Measurements from ENCODE around the gene DIP2C.

The DIP2C gene

DNA sequence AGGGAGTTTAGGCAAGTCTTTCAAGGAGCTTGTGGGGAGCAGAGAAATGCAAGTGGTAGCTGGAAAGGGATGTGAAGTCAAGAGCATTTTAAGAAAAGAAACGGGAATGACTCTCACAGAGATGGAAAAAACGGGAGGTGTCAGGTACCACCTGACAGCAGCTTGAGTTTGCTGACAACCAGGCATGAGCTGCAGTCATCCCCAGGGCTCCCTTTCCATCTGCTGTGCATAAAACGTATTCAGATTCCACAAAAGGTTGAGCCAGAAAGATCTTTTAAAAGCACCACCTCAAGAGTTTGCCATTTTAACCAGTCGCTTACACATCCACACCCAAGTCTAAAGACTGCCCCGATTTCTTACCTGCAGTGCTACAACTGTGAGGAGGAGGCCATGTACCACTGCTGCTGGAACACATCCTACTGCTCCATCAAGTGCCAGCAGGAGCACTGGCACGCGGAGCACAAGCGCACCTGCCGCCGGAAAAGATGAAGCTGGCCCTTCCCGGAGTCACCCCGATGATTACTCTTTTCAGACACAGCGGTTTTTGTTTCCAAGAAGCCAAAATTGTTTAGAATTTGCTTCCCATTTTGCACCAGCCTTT lies 437.4 kb downstream of the DIP2C start:
- Histone ChIP-seq H3K4me1 (ENCODE audit: control insufficient read depth in 2 of 2, insufficient read depth in 2 of 2, low read length in 2 of 2) (no peaks in the 10 kb centered on the region), H3K9me3 (ENCODE audit: control insufficient read depth in 2 of 2, low read length in 2 of 2) (no peaks in the 10 kb centered on the region), H3K27ac (ENCODE audit: low read depth in 2 of 2, low read length in 2 of 2) (no peak overlapping the region), H3K36me3 (ENCODE audit: control insufficient read depth in 2 of 2, insufficient read depth in 2 of 2, low read length in 2 of 2) (peaks cover 44 to 45% of the 10 kb centered on the region in 2 donors), H3K27me3 (ENCODE audit: control insufficient read depth in 2 of 2, insufficient read depth in 2 of 2, low read length in 2 of 2) (no peaks in the 10 kb centered on the region), H3K9ac (ENCODE audit: low read depth in 1 of 2, low read length in 2 of 2) (no peak overlapping the region), H3K4me3 (ENCODE audit: low read length in 2 of 2) (no peak overlapping the region)

DNA sequence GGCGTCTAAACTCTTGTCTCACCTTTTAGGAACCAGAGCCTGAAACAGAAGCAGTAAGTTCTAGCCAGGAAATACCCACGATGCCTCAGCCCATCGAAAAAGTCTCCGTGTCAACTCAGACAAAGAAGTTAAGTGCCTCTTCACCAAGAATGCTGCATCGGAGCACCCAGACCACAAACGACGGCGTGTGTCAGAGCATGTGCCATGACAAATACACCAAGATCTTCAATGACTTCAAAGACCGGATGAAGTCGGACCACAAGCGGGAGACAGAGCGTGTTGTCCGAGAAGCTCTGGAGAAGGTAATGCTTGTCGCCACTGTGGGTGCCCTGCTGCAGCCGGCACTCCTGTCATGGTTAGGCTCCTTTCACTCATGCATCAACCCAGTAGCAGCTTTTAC lies 441.2 kb downstream of the DIP2C start:
- Histone ChIP-seq H3K27me3 (ENCODE audit: control insufficient read depth in 2 of 2, insufficient read depth in 2 of 2, low read length in 2 of 2) (no peaks in the 10 kb centered on the region), H3K27ac (ENCODE audit: low read depth in 2 of 2, low read length in 2 of 2) (no peak overlapping the region), H3K9ac (ENCODE audit: low read depth in 1 of 2, low read length in 2 of 2) (no peak overlapping the region), H3K4me3 (ENCODE audit: low read length in 2 of 2) (no peak overlapping the region), H3K9me3 (ENCODE audit: control insufficient read depth in 2 of 2, low read length in 2 of 2) (no peaks in the 10 kb centered on the region), H3K4me1 (ENCODE audit: control insufficient read depth in 2 of 2, insufficient read depth in 2 of 2, low read length in 2 of 2) (no peaks in the 10 kb centered on the region), H3K36me3 (ENCODE audit: control insufficient read depth in 2 of 2, insufficient read depth in 2 of 2, low read length in 2 of 2) (peaks cover 48 to 53% of the 10 kb centered on the region in 2 donors)

- Histone ChIP-seq H3K27ac (ENCODE audit: low read depth in 2 of 2, low read length in 2 of 2) (no peak overlapping the region), H3K4me1 (ENCODE audit: control insufficient read depth in 2 of 2, insufficient read depth in 2 of 2, low read length in 2 of 2) (no peaks in the 10 kb centered on the region), H3K9me3 (ENCODE audit: control insufficient read depth in 2 of 2, low read length in 2 of 2) (no peaks in the 10 kb centered on the region), H3K36me3 (ENCODE audit: control insufficient read depth in 2 of 2, insufficient read depth in 2 of 2, low read length in 2 of 2) (peaks cover 52 to 53% of the 10 kb centered on the region in 2 donors), H3K9ac (ENCODE audit: low read depth in 1 of 2, low read length in 2 of 2) (no peak overlapping the region), H3K4me3 (ENCODE audit: low read length in 2 of 2) (no peak overlapping the region), H3K27me3 (ENCODE audit: control insufficient read depth in 2 of 2, insufficient read depth in 2 of 2, low read length in 2 of 2) (no peaks in the 10 kb centered on the region)
Measured at GRCh38 chr10:247480-247879, 442.0 kb downstream of the DIP2C start.

DNA sequence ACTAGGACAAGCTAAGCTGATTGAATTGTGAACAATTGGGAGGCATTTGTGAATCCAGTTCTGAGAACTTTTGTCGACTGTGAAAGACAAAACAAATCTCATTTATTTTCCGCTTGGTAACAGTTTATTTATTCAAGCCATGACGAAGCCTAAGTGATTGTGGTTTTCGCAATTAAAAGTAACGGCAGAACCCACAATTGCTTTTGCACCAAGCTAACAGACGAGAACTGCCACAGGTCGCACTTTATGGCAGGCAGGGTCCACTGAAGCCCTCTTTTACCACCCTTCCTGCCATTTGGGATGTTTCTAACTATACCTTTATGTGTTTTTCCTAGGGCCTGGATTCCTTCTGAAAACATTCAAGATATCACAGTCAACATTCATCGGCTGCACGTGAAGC lies 443.0 kb downstream of the DIP2C start:
- no peaks in the 10 kb centered on the region for H3K27me3 ChIP-seq (ENCODE audit: control insufficient read depth in 2 of 2, insufficient read depth in 2 of 2, low read length in 2 of 2)
- H3K9ac ChIP-seq (ENCODE audit: low read depth in 1 of 2, low read length in 2 of 2): no peak overlapping the region
- H3K4me1 ChIP-seq (ENCODE audit: control insufficient read depth in 2 of 2, insufficient read depth in 2 of 2, low read length in 2 of 2): no peaks in the 10 kb centered on the region
- H3K27ac ChIP-seq (ENCODE audit: low read depth in 2 of 2, low read length in 2 of 2): no peak overlapping the region
- no peak overlapping the region for H3K4me3 ChIP-seq (ENCODE audit: low read length in 2 of 2)
- no peaks in the 10 kb centered on the region for H3K9me3 ChIP-seq (ENCODE audit: control insufficient read depth in 2 of 2, low read length in 2 of 2)
- H3K36me3 ChIP-seq (ENCODE audit: control insufficient read depth in 2 of 2, insufficient read depth in 2 of 2, low read length in 2 of 2): peaks cover 49 to 53% of the 10 kb centered on the region in 2 donors

GRCh38 chr10:244227-244626 lies 445.2 kb downstream of the DIP2C start:
- H3K27ac ChIP-seq (ENCODE audit: low read depth in 2 of 2, low read length in 2 of 2): no peak overlapping the region
- no peaks in the 10 kb centered on the region for H3K9me3 ChIP-seq (ENCODE audit: control insufficient read depth in 2 of 2, low read length in 2 of 2)
- H3K4me1 ChIP-seq (ENCODE audit: control insufficient read depth in 2 of 2, insufficient read depth in 2 of 2, low read length in 2 of 2): no peaks in the 10 kb centered on the region
- H3K4me3 ChIP-seq (ENCODE audit: low read length in 2 of 2): no peak overlapping the region
- no peaks in the 10 kb centered on the region for H3K27me3 ChIP-seq (ENCODE audit: control insufficient read depth in 2 of 2, insufficient read depth in 2 of 2, low read length in 2 of 2)
- H3K36me3 ChIP-seq (ENCODE audit: control insufficient read depth in 2 of 2, insufficient read depth in 2 of 2, low read length in 2 of 2): peaks cover 35 to 41% of the 10 kb centered on the region in 2 donors
- H3K9ac ChIP-seq (ENCODE audit: low read depth in 1 of 2, low read length in 2 of 2): no peak overlapping the region

DNA sequence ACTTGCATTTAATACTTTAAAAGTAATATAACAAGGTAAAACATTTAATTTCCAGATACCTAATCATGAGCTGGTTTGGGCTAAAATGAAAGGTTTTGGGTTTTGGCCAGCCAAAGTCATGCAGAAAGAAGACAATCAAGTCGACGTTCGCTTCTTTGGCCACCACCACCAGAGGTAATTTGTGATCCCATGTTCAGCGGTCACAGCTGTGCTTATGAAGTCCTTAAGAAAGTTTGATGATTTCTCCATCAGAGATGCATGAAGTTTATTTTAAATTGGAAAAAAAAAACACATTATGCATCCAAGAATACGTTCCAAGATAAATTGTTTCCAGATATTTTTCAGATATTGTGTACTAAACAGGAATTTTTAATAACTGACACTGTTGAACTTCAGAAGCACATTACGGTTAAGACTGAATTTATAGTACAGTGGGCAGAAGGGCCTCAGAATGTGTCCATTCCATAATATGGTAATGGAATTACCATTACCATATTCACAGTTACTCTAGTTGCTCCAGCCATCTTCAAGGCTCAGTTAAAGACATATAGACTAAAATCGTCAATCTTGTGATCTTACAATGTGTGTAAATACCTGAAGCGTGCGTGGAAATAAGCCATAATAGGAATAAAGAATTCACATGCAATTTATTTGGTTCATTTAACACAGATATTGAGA lies 447.4 kb downstream of the DIP2C start:
- Histone ChIP-seq H3K27me3 (ENCODE audit: control insufficient read depth in 2 of 2, insufficient read depth in 2 of 2, low read length in 2 of 2) (no peaks in the 10 kb centered on the region), H3K9me3 (ENCODE audit: control insufficient read depth in 2 of 2, low read length in 2 of 2) (no peaks in the 10 kb centered on the region), H3K9ac (ENCODE audit: low read depth in 1 of 2, low read length in 2 of 2) (no peak overlapping the region), H3K36me3 (ENCODE audit: control insufficient read depth in 2 of 2, insufficient read depth in 2 of 2, low read length in 2 of 2) (peaks cover 25% of the 10 kb centered on the region in 2 donors), H3K4me1 (ENCODE audit: control insufficient read depth in 2 of 2, insufficient read depth in 2 of 2, low read length in 2 of 2) (no peaks in the 10 kb centered on the region), H3K4me3 (ENCODE audit: low read length in 2 of 2) (no peak overlapping the region), H3K27ac (ENCODE audit: low read depth in 2 of 2, low read length in 2 of 2) (no peak overlapping the region)

DNA sequence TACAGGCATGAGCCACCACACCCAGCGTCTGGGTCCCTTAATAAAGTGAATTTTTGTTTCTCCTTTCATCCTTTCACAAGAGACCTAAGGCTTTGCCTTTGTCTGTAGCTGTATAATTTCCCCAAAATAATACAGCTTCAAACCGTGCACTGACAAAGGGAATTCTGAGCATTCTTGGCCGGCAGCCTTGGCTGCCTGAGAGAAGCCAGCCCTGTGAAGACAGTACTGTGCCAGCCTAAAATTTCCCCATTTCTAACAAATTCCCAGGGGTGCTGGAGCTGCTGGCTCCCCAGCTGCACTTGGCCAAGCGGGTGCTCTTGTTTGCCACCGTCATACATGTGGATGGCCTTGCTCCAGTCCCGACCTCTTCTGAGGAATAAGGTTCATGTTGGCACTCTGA lies 448.0 kb downstream of the DIP2C start:
- no peak overlapping the region for H3K9ac ChIP-seq (ENCODE audit: low read depth in 1 of 2, low read length in 2 of 2)
- H3K4me3 ChIP-seq (ENCODE audit: low read length in 2 of 2): no peak overlapping the region
- H3K27me3 ChIP-seq (ENCODE audit: control insufficient read depth in 2 of 2, insufficient read depth in 2 of 2, low read length in 2 of 2): no peaks in the 10 kb centered on the region
- no peak overlapping the region for H3K27ac ChIP-seq (ENCODE audit: low read depth in 2 of 2, low read length in 2 of 2)
- H3K4me1 ChIP-seq (ENCODE audit: control insufficient read depth in 2 of 2, insufficient read depth in 2 of 2, low read length in 2 of 2): no peaks in the 10 kb centered on the region
- no peaks in the 10 kb centered on the region for H3K9me3 ChIP-seq (ENCODE audit: control insufficient read depth in 2 of 2, low read length in 2 of 2)
- H3K36me3 ChIP-seq (ENCODE audit: control insufficient read depth in 2 of 2, insufficient read depth in 2 of 2, low read length in 2 of 2): peaks cover 18 to 20% of the 10 kb centered on the region in 2 donors

DNA sequence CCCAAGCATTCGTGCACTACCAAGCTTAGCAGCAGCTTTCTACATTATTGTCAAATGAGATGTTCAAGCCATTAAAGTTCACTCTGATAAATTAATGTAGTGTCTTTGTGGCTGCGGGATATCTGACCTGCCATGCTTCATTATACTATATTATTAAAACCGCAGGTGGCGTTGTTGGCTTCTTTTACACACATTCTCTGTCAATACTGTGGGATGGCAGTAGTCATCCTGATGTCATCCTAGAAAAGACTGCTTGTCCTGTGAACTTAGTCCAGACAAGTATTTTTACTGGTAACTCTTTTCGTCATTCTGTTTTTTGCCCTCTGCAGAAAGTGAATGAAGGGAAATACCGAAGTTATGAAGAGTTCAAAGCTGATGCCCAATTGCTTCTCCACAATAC lies 450.4 kb downstream of the DIP2C start:
- Histone ChIP-seq H3K4me1 (ENCODE audit: control insufficient read depth in 2 of 2, insufficient read depth in 2 of 2, low read length in 2 of 2) (no peaks in the 10 kb centered on the region), H3K36me3 (ENCODE audit: control insufficient read depth in 2 of 2, insufficient read depth in 2 of 2, low read length in 2 of 2) (peaks cover 8 to 20% of the 10 kb centered on the region in 2 donors), H3K9me3 (ENCODE audit: control insufficient read depth in 2 of 2, low read length in 2 of 2) (no peaks in the 10 kb centered on the region), H3K9ac (ENCODE audit: low read depth in 1 of 2, low read length in 2 of 2) (no peak overlapping the region), H3K4me3 (ENCODE audit: low read length in 2 of 2) (no peak overlapping the region), H3K27me3 (ENCODE audit: control insufficient read depth in 2 of 2, insufficient read depth in 2 of 2, low read length in 2 of 2) (no peaks in the 10 kb centered on the region), H3K27ac (ENCODE audit: low read depth in 2 of 2, low read length in 2 of 2) (no peak overlapping the region)

- peaks cover 3 to 8% of the 10 kb centered on the region in 2 donors for H3K36me3 ChIP-seq (ENCODE audit: control insufficient read depth in 2 of 2, insufficient read depth in 2 of 2, low read length in 2 of 2)
- no peak overlapping the region for H3K9ac ChIP-seq (ENCODE audit: low read depth in 1 of 2, low read length in 2 of 2)
- no peaks in the 10 kb centered on the region for H3K9me3 ChIP-seq (ENCODE audit: control insufficient read depth in 2 of 2, low read length in 2 of 2)
- no peaks in the 10 kb centered on the region for H3K4me1 ChIP-seq (ENCODE audit: control insufficient read depth in 2 of 2, insufficient read depth in 2 of 2, low read length in 2 of 2)
- H3K27ac ChIP-seq (ENCODE audit: low read depth in 2 of 2, low read length in 2 of 2): no peak overlapping the region
- H3K4me3 ChIP-seq (ENCODE audit: low read length in 2 of 2): no peak overlapping the region
- H3K27me3 ChIP-seq (ENCODE audit: control insufficient read depth in 2 of 2, insufficient read depth in 2 of 2, low read length in 2 of 2): no peaks in the 10 kb centered on the region
Measured at GRCh38 chr10:235915-236314, 453.6 kb downstream of the DIP2C start.

- no peaks in the 10 kb centered on the region for H3K27me3 ChIP-seq (ENCODE audit: control insufficient read depth in 2 of 2, insufficient read depth in 2 of 2, low read length in 2 of 2)
- H3K27ac ChIP-seq (ENCODE audit: low read depth in 2 of 2, low read length in 2 of 2): no peak overlapping the region
- H3K4me1 ChIP-seq (ENCODE audit: control insufficient read depth in 2 of 2, insufficient read depth in 2 of 2, low read length in 2 of 2): no peaks in the 10 kb centered on the region
- H3K9me3 ChIP-seq (ENCODE audit: control insufficient read depth in 2 of 2, low read length in 2 of 2): no peaks in the 10 kb centered on the region
- H3K36me3 ChIP-seq (ENCODE audit: control insufficient read depth in 2 of 2, insufficient read depth in 2 of 2, low read length in 2 of 2): peaks cover 3 to 8% of the 10 kb centered on the region in 2 donors
- no peak overlapping the region for H3K4me3 ChIP-seq (ENCODE audit: low read length in 2 of 2)
- no peak overlapping the region for H3K9ac ChIP-seq (ENCODE audit: low read depth in 1 of 2, low read length in 2 of 2)
Measured at GRCh38 chr10:234708-235406, 454.6 kb downstream of the DIP2C start.

All from mucosa of rectum (tissue), 2 donors.